ENCODE measurements around the gene KIF3B. TPM values are rescaled to one million over a fixed set of nuclear protein-coding genes. Genes with fewer than 3 reads are reported as not detected.

The KIF3B gene
- total RNA-seq, 1 experiment from 2014 or later = 21.7 TPM

GRCh38 chr20:32296412-32296811, 19.0 kb downstream of the KIF3B start:
- Mint-ChIP-seq H3K4me3 (ENCODE audit: unreplicated experiment) (no peak overlapping the region), H3K36me3 (ENCODE audit: insufficient read depth, unreplicated experiment) (no peaks in the 10 kb centered on the region), H3K27me3 (ENCODE audit: insufficient read depth, unreplicated experiment) (no peaks in the 10 kb centered on the region), H3K4me1 (ENCODE audit: insufficient read depth, unreplicated experiment) (no peaks in the 10 kb centered on the region), H3K27ac (ENCODE audit: low read depth, unreplicated experiment) (no peak overlapping the region), H3K9me3 (ENCODE audit: unreplicated experiment) (no peaks in the 10 kb centered on the region)
- BruUV-seq (replicated peaks) = no TSS peak
- intact Hi-C loops (cut with micrococcal nuclease) = no loop called here
- CTCF ChIA-PET = interaction anchor here (1.5 kb wide), 1 partner anchor 10 kb away, joined by 3 read pairs; no protein-coding TSS in a partner anchor
- POLR2A ChIA-PET = no interaction called here
- no peak for TF ChIP-seq CTCF (IDR thresholded peaks at IDR 0.05; ENCODE audit: unreplicated experiment)
- no peak for DNase-seq (ENCODE audit: unreplicated experiment)

GRCh38 chr20:32296819-32297420, 19.5 kb downstream of the KIF3B start:
- POLR2A ChIA-PET = no interaction called here
- no peak overlapping the region for H3K27ac Mint-ChIP-seq (ENCODE audit: low read depth, unreplicated experiment)
- DNase-seq (ENCODE audit: unreplicated experiment) = no peak
- CTCF ChIA-PET = no interaction called here
- H3K36me3 Mint-ChIP-seq (ENCODE audit: insufficient read depth, unreplicated experiment) = no peaks in the 10 kb centered on the region
- no peaks in the 10 kb centered on the region for H3K9me3 Mint-ChIP-seq (ENCODE audit: unreplicated experiment)
- H3K4me3 Mint-ChIP-seq (ENCODE audit: unreplicated experiment) = no peak overlapping the region
- no peaks in the 10 kb centered on the region for H3K4me1 Mint-ChIP-seq (ENCODE audit: insufficient read depth, unreplicated experiment)
- intact Hi-C loops (cut with micrococcal nuclease) = no loop called here
- TF ChIP-seq CTCF (IDR thresholded peaks at IDR 0.05; ENCODE audit: unreplicated experiment) = no peak
- no TSS peak for BruUV-seq (replicated peaks)
- no peaks in the 10 kb centered on the region for H3K27me3 Mint-ChIP-seq (ENCODE audit: insufficient read depth, unreplicated experiment)

- ChIA-PET POLR2A (no interaction called here), CTCF (no interaction called here)
- H3K9me3 Mint-ChIP-seq (ENCODE audit: unreplicated experiment) = no peaks in the 10 kb centered on the region
- TF ChIP-seq CTCF (IDR thresholded peaks at IDR 0.05; ENCODE audit: unreplicated experiment) = no peak
- no peak for DNase-seq (ENCODE audit: unreplicated experiment)
- H3K27ac Mint-ChIP-seq (ENCODE audit: low read depth, unreplicated experiment) = no peak overlapping the region
- H3K4me1 Mint-ChIP-seq (ENCODE audit: insufficient read depth, unreplicated experiment) = no peaks in the 10 kb centered on the region
- BruUV-seq (replicated peaks) = no TSS peak
- intact Hi-C loops (cut with micrococcal nuclease) = no loop called here
- no peak overlapping the region for H3K4me3 Mint-ChIP-seq (ENCODE audit: unreplicated experiment)
- H3K36me3 Mint-ChIP-seq (ENCODE audit: insufficient read depth, unreplicated experiment) = no peaks in the 10 kb centered on the region
- H3K27me3 Mint-ChIP-seq (ENCODE audit: insufficient read depth, unreplicated experiment) = no peaks in the 10 kb centered on the region
These were observed 20.0 kb downstream of the KIF3B start for GRCh38 chr20:32297439-32297838.

- H3K4me1 Mint-ChIP-seq (ENCODE audit: insufficient read depth, unreplicated experiment) = no peaks in the 10 kb centered on the region
- H3K9me3 Mint-ChIP-seq (ENCODE audit: unreplicated experiment) = no peaks in the 10 kb centered on the region
- no peak overlapping the region for H3K27ac Mint-ChIP-seq (ENCODE audit: low read depth, unreplicated experiment)
- CTCF ChIA-PET = interaction anchor here (0.9 to 1.2 kb wide), 2 partner anchors 15 to 32 kb away, joined by 3 read pairs; no protein-coding TSS in a partner anchor
- no peak for TF ChIP-seq CTCF (IDR thresholded peaks at IDR 0.05; ENCODE audit: unreplicated experiment)
- no peak overlapping the region for H3K4me3 Mint-ChIP-seq (ENCODE audit: unreplicated experiment)
- POLR2A ChIA-PET = interaction anchor here (0.8 to 1.3 kb wide), 2 partner anchors 15 to 88 kb away, joined by 3 read pairs; no protein-coding TSS in a partner anchor
- intact Hi-C loops (cut with micrococcal nuclease) = no loop called here
- H3K27me3 Mint-ChIP-seq (ENCODE audit: insufficient read depth, unreplicated experiment) = no peaks in the 10 kb centered on the region
- DNase-seq (ENCODE audit: unreplicated experiment) = no peak
- no peaks in the 10 kb centered on the region for H3K36me3 Mint-ChIP-seq (ENCODE audit: insufficient read depth, unreplicated experiment)
- no TSS peak for BruUV-seq (replicated peaks)
These were observed 23.2 kb downstream of the KIF3B start for GRCh38 chr20:32300647-32301046.
